Activated B cell treated with CpG ODN at 0.5 μM for 24 hours (primary cell): ENCODE results near the gene ECEL1. TPM values are rescaled to one million over a fixed set of nuclear protein-coding genes. Genes with fewer than 3 reads are reported as not detected.

Experiments
- ATAC-seq: fragments of 200-7000 bp; cut with Tn5 transposase; one replicate; pipeline ENCODE4 v1.10.0; 2021; ENCODE audit warnings: low read depth, mild to moderate bottlenecking, moderate library complexity
- CTCF ChIA-PET: fragments of 350-600 bp; sonication (Branson Sonifier 250); formaldehyde crosslinking; loops from one replicate; lab custom pipeline; 2021; ENCODE audit warnings: antibody characterized with exemption; lab: Charles Lee
- POLR2A ChIA-PET: fragments of 350-600 bp; sonication (Branson Sonifier 250); formaldehyde crosslinking; loops from one replicate; lab custom pipeline; 2021; ENCODE audit warnings: antibody characterized with exemption; lab: Charles Lee
- DNase-seq: peaks from one replicate; pipeline ENCODE4 v3.0.0; 2022
- H3K27ac Mint-ChIP-seq: one replicate; pipeline ENCODE4 v1.8.0; 2020; ENCODE audit warnings: mixed read lengths
- H3K27me3 Mint-ChIP-seq: one replicate; pipeline ENCODE4 v1.8.0; 2021; ENCODE audit warnings: mixed read lengths
- H3K36me3 Mint-ChIP-seq: one replicate; pipeline ENCODE4 v1.8.0; 2021; ENCODE audit warnings: low read depth, mixed read lengths
- H3K4me1 Mint-ChIP-seq: one replicate; pipeline ENCODE4 v1.8.0; 2021; ENCODE audit warnings: mixed read lengths
- H3K4me3 Mint-ChIP-seq: one replicate; pipeline ENCODE4 v1.8.0; 2020; ENCODE audit warnings: mild to moderate bottlenecking, mixed read lengths
- H3K9me3 Mint-ChIP-seq: one replicate; pipeline ENCODE4 v1.8.0; 2020; ENCODE audit warnings: mixed read lengths
- intact Hi-C: fragments of 100-400 bp; cut with micrococcal nuclease; formaldehyde crosslinking; loops from one replicate; pipeline ENCODE4 v1.15.1; 2024
- total RNA-seq: library from RNA; stranded (reverse); gene quantifications from 2 replicates; pipeline ENCODE4 v1.2.3, GENCODE V29; 2022
- TF ChIP-seq, protein P1 (sequence below): fragments of 200-600 bp; IDR thresholded peaks from one replicate; pipeline ENCODE4 v1.8.0; 2022; ENCODE audit warnings: antibody characterized with exemption, mild to moderate bottlenecking

Gene ECEL1
- total RNA-seq, 1 donor from 2014 or later: not detected

DNA sequence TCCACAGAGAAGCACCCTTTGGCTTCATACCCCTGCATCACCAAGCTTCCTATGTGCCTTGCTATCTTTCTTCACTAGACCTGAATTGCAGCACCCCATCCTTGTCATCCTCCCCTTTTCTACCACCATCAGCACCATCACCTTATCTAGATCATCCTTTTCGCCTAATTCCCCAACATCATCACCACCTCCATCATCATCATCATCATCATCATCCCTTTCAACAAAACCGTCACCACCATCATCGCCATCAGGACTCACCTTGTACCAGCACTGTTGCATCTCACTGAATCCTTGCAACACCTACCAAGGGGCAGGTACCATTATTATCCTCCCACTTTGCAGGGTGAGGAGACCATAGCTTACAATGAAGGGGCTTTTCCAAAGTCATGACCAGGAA is 10.8 kb upstream of the ECEL1 start:
- intact Hi-C loops: no loop called here
- no peak for ATAC-seq
- POLR2A ChIA-PET: no interaction called here
- Mint-ChIP-seq H3K9me3 (no peaks in the 10 kb centered on the region), H3K4me3 (no peak overlapping the region), H3K27me3 (peaks cover 27% of the 10 kb centered on the region), H3K36me3 (no peaks in the 10 kb centered on the region), H3K27ac (no peak overlapping the region), H3K4me1 (peaks cover 4% of the 10 kb centered on the region)
- CTCF ChIA-PET: no interaction called here
- TF ChIP-seq, protein P1, sequence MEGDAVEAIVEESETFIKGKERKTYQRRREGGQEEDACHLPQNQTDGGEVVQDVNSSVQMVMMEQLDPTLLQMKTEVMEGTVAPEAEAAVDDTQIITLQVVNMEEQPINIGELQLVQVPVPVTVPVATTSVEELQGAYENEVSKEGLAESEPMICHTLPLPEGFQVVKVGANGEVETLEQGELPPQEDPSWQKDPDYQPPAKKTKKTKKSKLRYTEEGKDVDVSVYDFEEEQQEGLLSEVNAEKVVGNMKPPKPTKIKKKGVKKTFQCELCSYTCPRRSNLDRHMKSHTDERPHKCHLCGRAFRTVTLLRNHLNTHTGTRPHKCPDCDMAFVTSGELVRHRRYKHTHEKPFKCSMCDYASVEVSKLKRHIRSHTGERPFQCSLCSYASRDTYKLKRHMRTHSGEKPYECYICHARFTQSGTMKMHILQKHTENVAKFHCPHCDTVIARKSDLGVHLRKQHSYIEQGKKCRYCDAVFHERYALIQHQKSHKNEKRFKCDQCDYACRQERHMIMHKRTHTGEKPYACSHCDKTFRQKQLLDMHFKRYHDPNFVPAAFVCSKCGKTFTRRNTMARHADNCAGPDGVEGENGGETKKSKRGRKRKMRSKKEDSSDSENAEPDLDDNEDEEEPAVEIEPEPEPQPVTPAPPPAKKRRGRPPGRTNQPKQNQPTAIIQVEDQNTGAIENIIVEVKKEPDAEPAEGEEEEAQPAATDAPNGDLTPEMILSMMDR: no peak
- DNase-seq: no peak

DNA sequence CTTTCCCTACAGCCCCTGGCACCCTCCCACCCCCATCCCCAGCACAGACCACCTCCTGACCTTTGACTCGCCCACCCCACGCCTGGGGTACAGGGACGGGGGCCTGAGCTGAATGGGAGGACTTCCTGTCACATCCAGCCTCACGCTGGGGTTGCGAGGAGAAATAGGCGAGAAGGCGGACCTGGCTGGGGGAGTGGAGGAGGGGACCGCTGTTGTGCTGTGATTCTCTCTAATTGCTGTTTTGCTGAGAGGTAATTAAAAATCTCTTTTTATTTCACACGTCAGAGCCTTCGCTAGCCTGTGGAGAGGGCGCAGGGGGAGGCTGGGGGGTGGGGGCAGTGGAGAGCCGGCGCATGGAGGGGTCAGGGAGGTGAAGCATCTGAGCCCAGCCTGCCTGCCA is 9.7 kb upstream of the ECEL1 start:
- peaks cover under 1% of the 10 kb centered on the region for H3K4me1 Mint-ChIP-seq
- POLR2A ChIA-PET: no interaction called here
- intact Hi-C loops: no loop called here
- DNase-seq (no peak), ATAC-seq (no peak)
- CTCF ChIA-PET: no interaction called here
- H3K27ac Mint-ChIP-seq: no peak overlapping the region
- H3K9me3 Mint-ChIP-seq: no peaks in the 10 kb centered on the region
- no peaks in the 10 kb centered on the region for H3K36me3 Mint-ChIP-seq
- TF ChIP-seq, protein P1: no peak
- peaks cover 23% of the 10 kb centered on the region for H3K27me3 Mint-ChIP-seq
- H3K4me3 Mint-ChIP-seq: no peak overlapping the region

DNA sequence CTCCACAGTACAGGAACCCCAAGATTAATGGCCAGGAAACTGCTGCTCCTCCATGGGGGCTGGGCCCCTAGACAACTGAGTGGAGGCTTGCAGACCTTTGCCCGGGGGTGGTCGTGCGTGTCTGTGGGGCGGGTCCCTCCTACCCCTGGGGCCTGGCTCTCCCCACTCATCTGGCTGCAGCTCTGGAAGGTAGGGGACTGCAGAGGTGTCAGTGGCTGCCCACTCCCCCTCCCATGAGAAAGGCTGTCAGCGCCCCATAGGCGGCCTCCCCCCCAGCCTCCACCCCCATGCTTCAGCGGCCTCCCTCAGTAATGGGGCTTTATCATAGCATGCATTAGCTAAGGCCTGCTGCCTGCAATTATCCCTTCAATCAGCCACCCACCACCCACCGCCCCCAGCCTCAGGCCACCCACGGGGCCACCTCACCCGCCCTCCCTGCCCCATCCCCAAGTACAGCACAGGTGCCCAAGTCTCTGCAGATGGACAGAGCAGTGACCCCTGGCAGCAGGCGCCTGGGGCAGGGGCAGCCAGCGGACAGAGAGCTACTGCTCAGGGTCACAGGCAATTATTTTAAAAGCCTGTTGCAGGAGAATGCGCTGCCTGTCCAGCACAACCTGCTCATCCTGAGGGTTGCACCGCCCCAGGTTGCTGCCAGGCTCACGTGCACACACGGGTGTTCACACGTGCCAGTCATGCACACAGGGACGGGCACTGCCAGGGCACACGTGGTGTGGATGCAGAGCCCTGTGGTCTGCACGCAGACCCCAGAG is 9.1 kb upstream of the ECEL1 start:
- TF ChIP-seq, protein P1: no peak
- DNase-seq (no peak), ATAC-seq (no peak)
- Mint-ChIP-seq H3K4me3 (no peak overlapping the region), H3K9me3 (no peaks in the 10 kb centered on the region), H3K27ac (no peak overlapping the region), H3K36me3 (no peaks in the 10 kb centered on the region), H3K4me1 (no peaks in the 10 kb centered on the region), H3K27me3 (peaks cover 19% of the 10 kb centered on the region)
- intact Hi-C loops: no loop called here
- ChIA-PET POLR2A (no interaction called here), CTCF (no interaction called here)

DNA sequence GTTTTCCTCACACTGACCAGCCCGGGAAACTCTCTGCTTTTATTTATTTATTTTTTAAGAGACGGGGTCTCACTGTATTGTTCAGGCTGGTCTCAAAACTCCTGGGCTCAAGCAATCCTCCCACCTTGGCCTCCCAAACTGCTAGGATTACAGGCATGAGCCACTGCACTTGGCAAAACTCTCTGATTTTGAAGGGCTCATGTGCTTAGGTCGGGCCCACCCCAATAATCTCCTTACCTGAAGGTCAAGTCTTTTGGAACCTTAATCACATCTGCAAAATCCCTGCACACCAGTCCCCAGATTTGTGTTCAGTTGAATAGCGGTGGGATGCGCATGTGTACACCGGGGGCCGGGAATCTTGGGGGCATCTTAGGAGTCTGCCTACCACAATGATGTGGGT is 7.7 kb upstream of the ECEL1 start:
- no peak overlapping the region for H3K27ac Mint-ChIP-seq
- H3K9me3 Mint-ChIP-seq: no peaks in the 10 kb centered on the region
- ATAC-seq: no peak
- peaks cover 12% of the 10 kb centered on the region for H3K27me3 Mint-ChIP-seq
- TF ChIP-seq, protein P1: no peak
- ChIA-PET POLR2A (no interaction called here), CTCF (no interaction called here)
- H3K4me3 Mint-ChIP-seq: no peak overlapping the region
- DNase-seq: no peak
- H3K36me3 Mint-ChIP-seq: no peaks in the 10 kb centered on the region
- H3K4me1 Mint-ChIP-seq: no peaks in the 10 kb centered on the region
- intact Hi-C loops: no loop called here

DNA sequence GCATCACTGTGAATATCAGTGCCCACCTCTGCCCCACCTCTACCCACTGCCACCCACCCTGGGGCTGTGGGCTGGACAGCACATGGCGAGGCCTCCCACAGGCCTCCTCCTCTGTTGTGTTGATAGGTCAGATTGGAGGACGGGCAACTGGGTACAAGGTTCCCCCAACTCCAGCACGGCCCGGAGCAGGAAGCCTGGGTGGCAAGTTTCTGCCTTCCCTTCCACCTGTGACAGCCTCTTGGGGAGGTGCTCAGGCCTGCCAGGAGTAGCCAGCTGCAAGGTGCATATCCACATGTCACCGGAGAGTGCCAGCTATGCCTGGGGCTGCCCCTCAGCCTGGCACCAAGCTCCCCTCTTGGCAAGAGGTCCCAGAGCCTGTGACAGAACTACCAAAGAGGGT is 6.9 kb upstream of the ECEL1 start:
- intact Hi-C loops: no loop called here
- DNase-seq (no peak), ATAC-seq (no peak)
- Mint-ChIP-seq H3K27ac (no peak overlapping the region), H3K4me1 (no peaks in the 10 kb centered on the region), H3K9me3 (no peaks in the 10 kb centered on the region), H3K27me3 (peaks cover 17% of the 10 kb centered on the region), H3K4me3 (no peak overlapping the region), H3K36me3 (no peaks in the 10 kb centered on the region)
- TF ChIP-seq, protein P1: no peak
- POLR2A ChIA-PET: no interaction called here
- CTCF ChIA-PET: no interaction called here
